Measurements from ENCODE around the gene C3orf20.

- TF ChIP-seq YY1 (IDR thresholded peaks at IDR 0.05; ENCODE audit: insufficient read depth, insufficient read length) (no peak), ZNF274 (IDR thresholded peaks at IDR 0.05; ENCODE audit: low read depth, low read length) (no peak)
Measured at GRCh38 chr3:14703128-14703750, 28.3 kb downstream of the C3orf20 start.
